Measurements from ENCODE around the gene AARS2.

GRCh38 chr6:44253307-44254101 lies 59.6 kb downstream of the AARS2 start:
- TF ChIP-seq SP1 (IDR thresholded peaks at IDR 0.05) (no peak), CTCF (IDR thresholded peaks at IDR 0.05; ENCODE audit: low read depth, low read length, missing input control) (peak; percentile 29), MAX (IDR thresholded peaks at IDR 0.05) (no peak), JUND (IDR thresholded peaks at IDR 0.05) (no peak), REST (IDR thresholded peaks at IDR 0.05) (no peak), GABPA (IDR thresholded peaks at IDR 0.05 in 1 of 2, conservative IDR thresholded peaks at IDR 0.05 in 1 of 2) (no peak), TAF1 (conservative IDR thresholded peaks at IDR 0.05) (no peak), ATF3 (IDR thresholded peaks at IDR 0.05) (no peak), ZBTB33 (IDR thresholded peaks at IDR 0.05) (no peak), RXRA (IDR thresholded peaks at IDR 0.05) (peak in 1 of 2 donors; percentile 41), YY1 (IDR thresholded peaks at IDR 0.05) (no peak), RAD21 (IDR thresholded peaks at IDR 0.05) (peak; percentile 26 to 69), EGR1 (IDR thresholded peaks at IDR 0.05; ENCODE audit: low read depth in 2 of 2) (no peak)
